Hematopoietic multipotent progenitor cell (in vitro differentiated cells): ENCODE measurements around the gene MSI2. TPM values are rescaled to one million over a fixed set of nuclear protein-coding genes. Genes with fewer than 3 reads are reported as not detected.

Source experiments
- DNase-seq, 3 donors: peaks; one replicate each; pipeline ENCODE4 v3.0.0-alpha.2; 2011 to 2015; ENCODE audit warnings: low read depth in 2 of 3, low spot score in 2 of 3
- total RNA-seq: library from RNA; depleted of rRNA; stranded (reverse); fragments of >200 nt; gene quantifications from one replicate; pipeline ENCODE4 v1.2.3, GENCODE V29; 2012

The MSI2 gene
- total RNA-seq, 1 donor, result 241 TPM

- no peak for DNase-seq
Observed at GRCh38 chr17:57387575-57387974, 131.3 kb downstream of the MSI2 start.

- DNase-seq, result peak in 2 of 3 donors; percentile 88 to 92
Observed at GRCh38 chr17:57388131-57388725, 131.9 kb downstream of the MSI2 start.

- no peak for DNase-seq
Observed at GRCh38 chr17:57389473-57389872, 133.2 kb downstream of the MSI2 start.

GRCh38 chr17:57391076-57391825 is 134.9 kb downstream of the MSI2 start:
- DNase-seq, result no peak

GRCh38 chr17:57391857-57392471 is 135.6 kb downstream of the MSI2 start:
- no peak for DNase-seq

- no peak for DNase-seq
Observed at GRCh38 chr17:57393368-57393767, 137.0 kb downstream of the MSI2 start.

GRCh38 chr17:57394375-57394774 is 138.1 kb downstream of the MSI2 start:
- no peak for DNase-seq

GRCh38 chr17:57395721-57396321 is 139.5 kb downstream of the MSI2 start:
- no peak for DNase-seq

GRCh38 chr17:57396511-57396921 is 140.2 kb downstream of the MSI2 start:
- no peak for DNase-seq

GRCh38 chr17:57397402-57397801 is 141.1 kb downstream of the MSI2 start:
- no peak for DNase-seq

GRCh38 chr17:57399690-57400089 is 143.4 kb downstream of the MSI2 start:
- no peak for DNase-seq

GRCh38 chr17:57400648-57401047 is 144.3 kb downstream of the MSI2 start:
- DNase-seq, result no peak

GRCh38 chr17:57401556-57402488 is 145.5 kb downstream of the MSI2 start:
- no peak for DNase-seq

- DNase-seq, result no peak
Observed at GRCh38 chr17:57402681-57403180, 146.4 kb downstream of the MSI2 start.

- DNase-seq, result no peak
Observed at GRCh38 chr17:57403236-57403635, 146.9 kb downstream of the MSI2 start.

GRCh38 chr17:57404073-57404472 is 147.8 kb downstream of the MSI2 start:
- DNase-seq, result no peak

GRCh38 chr17:57404795-57405490 is 148.6 kb downstream of the MSI2 start:
- no peak for DNase-seq

GRCh38 chr17:57405491-57406072 is 149.3 kb downstream of the MSI2 start:
- no peak for DNase-seq
